Left cardiac atrium (tissue), 4 donors: ENCODE data around the gene PLXNA4. TPM values are rescaled to one million over a fixed set of nuclear protein-coding genes. Genes with fewer than 3 reads are reported as not detected.

ENCODE experiments used
- ATAC-seq, 2 donors: fragments of 200-7000 bp; cut with Tn5 transposase; one replicate each; pipeline ENCODE4 v1.9.1; 2020; ENCODE audit warnings: mild to moderate bottlenecking in 2 of 2, moderate library complexity in 2 of 2
- DNase-seq: peaks from one replicate; pipeline ENCODE4 v3.0.0-alpha.2; 2020
- intact Hi-C, 2 donors: fragments of 100-400 bp; cut with DNase I; formaldehyde crosslinking; loops; one replicate each; pipeline versions ENCODE4 v1.14.1 to v1.15.1; 2022 to 2023
- total RNA-seq, 2 donors: library from RNA; stranded (reverse); fragmentation: NEBNext Ultra II Directional; extraction: Animal tissue kit (Norgen Biotek cat#: 25700); gene quantifications; one replicate each; pipeline ENCODE4 v1.2.1, GENCODE V29; 2021
- donor health status: DM: no; HTN: yes; CAD: no.
- donor health status: DM: no; HTN: yes; CAD: no; lungs with severe emphysema.
- donor health status: DM: yes; HTN: yes; CAD: no.
- donor health status: Dilated cardiomyopathy.

The PLXNA4 gene
- total RNA-seq, 2 donors from 2014 or later, result 23.3 to 30.1 TPM

GRCh38 chr7:132226957-132227290 lies 349.3 kb downstream of the PLXNA4 start:
- intact Hi-C loops, result no loop called here
- no peak for DNase-seq
- no peak for ATAC-seq

DNA sequence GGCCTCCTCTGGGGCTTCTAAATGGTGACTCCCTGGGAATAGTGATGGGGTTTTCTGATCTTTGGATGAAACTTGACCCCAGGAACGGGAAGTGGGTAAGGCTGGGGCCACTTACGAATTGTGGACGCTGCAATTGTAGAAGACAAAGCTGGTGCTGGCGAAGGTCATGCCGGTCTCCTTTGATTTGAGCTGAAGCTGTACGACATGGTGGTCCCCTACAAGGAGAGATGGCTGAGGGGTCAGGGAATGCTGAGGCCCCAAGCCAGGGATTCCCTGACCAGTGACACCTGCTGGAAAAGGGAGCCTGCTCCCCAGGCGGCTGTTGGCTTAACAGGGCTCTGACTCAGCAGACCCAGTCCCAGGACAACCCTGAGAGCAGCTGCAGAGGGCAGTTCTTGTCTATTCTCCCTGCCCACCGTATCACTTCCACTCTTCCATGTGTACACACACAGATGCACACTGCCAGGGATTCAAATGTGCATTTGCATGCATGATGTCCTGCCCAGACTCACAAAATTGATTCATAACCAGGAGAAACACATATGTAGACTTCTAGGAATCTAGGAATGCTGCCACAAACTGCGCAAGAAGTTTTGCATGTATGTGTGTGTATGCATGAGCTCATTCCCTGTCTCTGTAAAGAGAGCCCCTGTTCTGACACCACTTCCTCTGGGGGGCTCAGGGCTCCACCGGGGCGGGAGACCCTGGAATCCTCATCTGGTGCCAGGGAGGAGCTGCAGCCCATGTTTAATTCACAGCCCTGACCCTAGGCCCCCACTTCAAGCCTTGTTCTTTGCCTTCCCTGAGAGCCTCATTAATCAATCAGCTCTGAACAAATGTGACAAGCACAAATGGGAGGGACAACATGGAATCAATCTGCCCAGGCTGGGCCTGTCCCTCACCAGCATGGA lies 350.0 kb downstream of the PLXNA4 start:
- intact Hi-C loops, result no loop called here
- no peak for DNase-seq
- ATAC-seq, result peak in 1 of 2 donors; percentile 27

GRCh38 chr7:132225216-132226030 lies 350.8 kb downstream of the PLXNA4 start:
- ATAC-seq (peak in 1 of 2 donors; percentile 82), DNase-seq (no peak)
- intact Hi-C loops, result no loop called here

- DNase-seq (no peak), ATAC-seq (no peak)
- intact Hi-C loops, result no loop called here
Observed at GRCh38 chr7:132221356-132221755, 354.9 kb downstream of the PLXNA4 start.

- intact Hi-C loops, result no loop called here
- DNase-seq, result no peak
- ATAC-seq, result no peak
Observed at GRCh38 chr7:132220060-132220459, 356.2 kb downstream of the PLXNA4 start.

DNA sequence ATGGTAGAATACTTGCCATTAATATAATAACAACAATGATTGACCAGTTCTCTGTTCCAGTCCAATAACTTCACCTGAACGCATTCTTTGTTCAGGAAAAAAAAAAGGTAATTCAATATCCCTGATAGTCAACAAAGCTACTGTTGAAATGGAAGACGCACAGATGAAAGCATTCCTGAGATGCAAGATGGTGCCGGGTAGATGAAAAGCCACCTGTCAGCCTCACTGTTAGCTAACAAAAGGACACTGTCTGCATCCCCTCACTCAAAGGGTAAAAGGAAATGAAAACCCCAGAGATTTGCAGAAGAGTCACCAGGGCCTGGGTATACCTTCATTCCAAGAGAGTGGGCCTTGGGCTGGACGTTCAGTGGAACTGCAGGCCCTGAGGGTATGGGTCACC lies 357.4 kb downstream of the PLXNA4 start:
- no peak for DNase-seq
- intact Hi-C loops, result no loop called here
- ATAC-seq, result no peak

DNA sequence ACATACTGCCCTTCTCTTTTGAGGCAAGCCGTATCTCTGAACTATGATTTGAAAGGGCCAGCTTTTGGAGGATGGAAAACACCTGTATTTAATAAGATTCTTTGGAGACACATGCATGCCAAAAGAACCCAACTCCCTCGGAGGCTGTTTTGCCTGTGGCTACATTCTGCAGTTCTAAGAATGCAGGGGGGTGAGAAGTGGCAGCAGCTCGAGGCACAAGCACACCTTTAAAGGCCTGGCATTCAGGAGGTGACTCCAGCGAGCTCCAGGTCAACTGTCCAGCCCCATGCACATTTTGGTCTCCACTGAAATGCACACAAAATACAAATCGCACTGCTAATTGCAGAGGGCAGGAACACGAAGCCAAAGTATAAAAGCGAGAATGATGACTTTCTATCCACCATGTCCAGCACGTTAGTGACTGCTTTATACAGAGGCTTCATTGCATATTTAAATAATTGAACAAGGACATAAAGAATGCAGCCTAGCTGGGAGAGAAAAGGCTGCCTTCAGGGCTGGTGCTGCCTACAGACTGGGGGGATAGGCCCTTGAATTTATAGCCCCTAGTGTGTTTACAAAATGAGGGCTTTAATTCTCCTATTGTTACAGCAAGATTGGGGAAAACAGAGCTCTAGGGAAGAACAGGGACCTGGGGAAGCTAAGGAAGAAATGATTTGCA lies 359.3 kb downstream of the PLXNA4 start:
- ATAC-seq (no peak), DNase-seq (no peak)
- intact Hi-C loops, result no loop called here

GRCh38 chr7:132214452-132214851 lies 361.8 kb downstream of the PLXNA4 start:
- intact Hi-C loops, result no loop called here
- ATAC-seq (no peak), DNase-seq (no peak)

DNA sequence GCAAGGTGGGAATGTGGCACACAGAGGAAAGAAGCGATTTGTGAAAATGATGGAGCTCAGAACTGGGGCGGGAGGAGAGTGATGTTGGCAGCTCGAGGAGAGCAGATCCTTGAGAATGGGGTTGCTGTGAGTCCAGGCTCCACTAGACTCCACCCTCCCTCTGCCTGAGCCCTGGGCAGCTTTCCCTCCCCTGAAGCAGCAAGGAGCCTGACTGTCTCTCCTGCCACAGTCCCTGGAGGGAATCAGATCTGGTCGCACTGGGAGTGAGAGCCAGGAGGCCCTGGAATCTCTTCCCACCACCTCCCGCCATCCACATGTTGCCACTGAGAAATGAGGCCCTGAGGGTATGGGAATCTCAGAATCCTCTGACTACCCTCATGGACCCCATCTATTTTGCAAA lies 362.7 kb downstream of the PLXNA4 start:
- intact Hi-C loops, result no loop called here
- no peak for DNase-seq
- ATAC-seq, result no peak

DNA sequence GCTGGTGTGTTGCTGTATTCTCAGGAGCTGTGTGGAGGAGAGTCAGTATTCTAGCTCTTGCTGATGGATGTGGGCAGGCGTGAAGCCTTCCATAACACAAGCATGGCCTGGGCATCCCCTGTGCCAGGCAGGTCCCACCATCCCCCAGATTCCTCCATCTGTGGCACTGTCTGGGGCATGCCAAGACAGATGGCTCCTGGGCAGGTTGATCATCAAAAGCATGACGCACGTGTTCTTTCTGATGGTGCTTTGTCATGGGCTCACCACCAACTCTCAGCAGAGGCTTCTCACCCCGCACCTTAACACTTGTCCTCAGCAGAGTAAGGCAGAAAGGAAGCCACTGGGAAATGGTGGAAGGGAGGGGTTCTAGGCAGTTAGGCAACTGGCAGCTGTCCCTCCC lies 364.3 kb downstream of the PLXNA4 start:
- no peak for DNase-seq
- no peak for ATAC-seq
- intact Hi-C loops, result no loop called here

DNA sequence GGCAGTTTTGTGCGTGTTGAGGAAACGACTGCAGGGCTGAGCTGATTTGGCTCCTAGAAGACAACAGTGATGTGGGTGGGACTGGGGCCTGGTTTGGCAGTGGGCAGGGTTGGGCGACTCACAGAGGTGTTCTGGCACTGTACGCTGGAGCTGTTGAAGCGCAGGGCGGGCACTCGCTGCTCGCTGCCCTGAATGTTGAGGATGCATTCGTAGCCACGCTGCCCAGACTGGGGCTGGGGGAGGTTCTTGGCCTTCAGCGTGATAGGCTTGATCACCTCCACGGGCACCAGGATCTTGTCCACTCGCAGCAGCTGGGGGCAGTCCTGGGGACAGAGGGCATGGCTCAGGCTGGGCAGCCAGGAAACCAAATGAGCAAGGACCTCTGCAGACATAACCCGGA lies 365.4 kb downstream of the PLXNA4 start:
- no peak for DNase-seq
- intact Hi-C loops, result no loop called here
- no peak for ATAC-seq

GRCh38 chr7:132207782-132208181 lies 368.5 kb downstream of the PLXNA4 start:
- ATAC-seq, result no peak
- intact Hi-C loops, result no loop called here
- DNase-seq, result no peak

DNA sequence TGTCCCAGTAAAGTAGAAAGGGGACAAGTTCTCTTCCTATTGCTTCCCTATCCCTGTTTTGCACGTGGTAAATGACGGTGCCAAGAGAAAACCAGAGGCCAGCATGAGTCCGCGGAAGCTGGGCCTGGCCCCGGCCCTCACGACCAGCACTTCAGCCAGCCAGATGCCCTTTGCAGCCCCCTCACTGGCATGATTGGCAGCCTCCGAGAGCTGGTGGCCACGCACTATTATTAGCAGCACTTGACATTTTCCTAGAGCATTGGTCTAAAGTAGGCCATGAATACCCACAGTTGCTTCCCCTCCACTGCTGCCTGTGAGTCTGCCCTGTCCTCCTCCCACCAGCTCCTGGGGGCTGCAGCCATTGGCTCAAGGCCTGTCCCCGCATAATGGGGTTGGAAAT lies 369.1 kb downstream of the PLXNA4 start:
- peak; percentile 80 to 91 for ATAC-seq
- intact Hi-C loops, result no loop called here
- DNase-seq, result peak; percentile 41

GRCh38 chr7:132206594-132206993 lies 369.7 kb downstream of the PLXNA4 start:
- DNase-seq (no peak), ATAC-seq (peak; percentile 54 to 68)
- intact Hi-C loops, result no loop called here

GRCh38 chr7:132205509-132205908 lies 370.8 kb downstream of the PLXNA4 start:
- intact Hi-C loops, result no loop called here
- ATAC-seq (no peak), DNase-seq (no peak)

GRCh38 chr7:132203021-132203420 lies 373.2 kb downstream of the PLXNA4 start:
- ATAC-seq (no peak), DNase-seq (no peak)
- intact Hi-C loops, result no loop called here

GRCh38 chr7:132202541-132202940 lies 373.7 kb downstream of the PLXNA4 start:
- ATAC-seq (no peak), DNase-seq (no peak)
- intact Hi-C loops, result no loop called here

GRCh38 chr7:132200141-132200540 lies 376.1 kb downstream of the PLXNA4 start:
- no peak for DNase-seq
- ATAC-seq, result no peak
- intact Hi-C loops, result no loop called here

GRCh38 chr7:132199626-132200025 lies 376.6 kb downstream of the PLXNA4 start:
- no peak for ATAC-seq
- intact Hi-C loops, result no loop called here
- DNase-seq, result no peak

- no peak for ATAC-seq
- intact Hi-C loops, result no loop called here
- no peak for DNase-seq
Observed at GRCh38 chr7:132197772-132198171, 378.5 kb downstream of the PLXNA4 start.
